SK-N-MC (cell line): ENCODE results near the gene GPR82.
"Not testable (repeated sequence)": the region's sequence is repeated elsewhere in the genome, so short reads cannot be mapped to it uniquely, and the experiment has no call there.

Experiments used
- DNase-seq: peaks from one replicate; pipeline ENCODE4 v3.0.0-alpha.2; 2011; ENCODE audit warnings: low read depth, low spot score
- H3K27ac ChIP-seq: fragments of 200-600 bp; sonication (generic); 2 replicates; pipeline ENCODE4 v1.5.1; 2016; ENCODE audit warnings: mixed run types
- H3K36me3 ChIP-seq: fragments of 200-600 bp; sonication (generic); 2 replicates; pipeline ENCODE4 v1.6.1; 2017; ENCODE audit warnings: antibody characterized with exemption, low read length, mixed read lengths; ENCODE audit not compliant: insufficient read depth
- H3K4me3 ChIP-seq: fragments of 200-600 bp; sonication (generic); 2 replicates; pipeline ENCODE4 v1.5.1; 2016
- H3K9ac ChIP-seq: fragments of 200-600 bp; sonication (generic); 2 replicates; pipeline ENCODE4 v1.8.0; 2017; ENCODE audit warnings: mixed run types, mixed read lengths; ENCODE audit not compliant: insufficient read length
- H3K9me3 ChIP-seq: fragments of 200-600 bp; sonication (generic); 2 replicates; pipeline ENCODE4 v1.6.1; 2017; ENCODE audit warnings: low read depth, mild to moderate bottlenecking, antibody characterized with exemption, low read length, moderate library complexity, mixed read lengths
- EZH2 ChIP-seq: fragments of 200-600 bp; sonication (generic); IDR thresholded peaks from one replicate; pipeline ENCODE4 v1.6.1; 2017; ENCODE audit warnings: antibody characterized with exemption
- FOXP2 ChIP-seq: optimal IDR thresholded peaks from 2 replicates; pipeline ENCODE3; 2011; ENCODE audit warnings: mild to moderate bottlenecking, moderate library complexity; ENCODE audit not compliant: insufficient read depth; ENCODE audit errors: extremely low read length, control extremely low read depth
- POLR2AphosphoS5 ChIP-seq: IDR thresholded peaks from 2 replicates; pipeline ENCODE4 v1.6.1; 2012; ENCODE audit warnings: mild to moderate bottlenecking, low read depth, low read length, borderline replicate concordance

The GPR82 gene

GRCh38 chrX:41716222-41716621 is 7.8 kb upstream of the GPR82 start:
- no peaks in the 10 kb centered on the region for H3K36me3 ChIP-seq
- no peaks in the 10 kb centered on the region for H3K9me3 ChIP-seq
- no peak overlapping the region for H3K4me3 ChIP-seq
- no peak for DNase-seq
- TF ChIP-seq EZH2 (no peak), POLR2AphosphoS5 (no peak), FOXP2 (no peak)
- H3K27ac ChIP-seq = no peak overlapping the region
- no peak overlapping the region for H3K9ac ChIP-seq

GRCh38 chrX:41716767-41717473 is 7.1 kb upstream of the GPR82 start:
- DNase-seq = no peak
- no peak overlapping the region for H3K9ac ChIP-seq
- no peak overlapping the region for H3K27ac ChIP-seq

GRCh38 chrX:41718481-41719235 is 5.3 kb upstream of the GPR82 start:
- no peak for TF ChIP-seq EZH2
- TF ChIP-seq FOXP2 = no peak
- no peak for TF ChIP-seq POLR2AphosphoS5
- no peak for DNase-seq
- no peak overlapping the region for H3K4me3 ChIP-seq
- H3K27ac ChIP-seq = no peak overlapping the region
- H3K9ac ChIP-seq = no peak overlapping the region
- H3K9me3 ChIP-seq = no peaks in the 10 kb centered on the region
- no peaks in the 10 kb centered on the region for H3K36me3 ChIP-seq

More at GRCh38 chrX:41716767-41717473, 7.1 kb upstream of the GPR82 start:
- no peaks in the 10 kb centered on the region for H3K36me3 ChIP-seq
- H3K9me3 ChIP-seq = no peaks in the 10 kb centered on the region
- no peak overlapping the region for H3K4me3 ChIP-seq
- TF ChIP-seq POLR2AphosphoS5 (no peak), FOXP2 (no peak), EZH2 (no peak)

GRCh38 chrX:41719610-41720009 is 4.4 kb upstream of the GPR82 start:
- not testable (repeated sequence) for H3K4me3 ChIP-seq, DNase-seq, H3K9ac ChIP-seq, H3K9me3 ChIP-seq, H3K36me3 ChIP-seq, H3K27ac ChIP-seq

GRCh38 chrX:41720125-41720779 is 3.7 kb upstream of the GPR82 start:
- Histone ChIP-seq H3K9ac (no peak overlapping the region), H3K36me3 (no peaks in the 10 kb centered on the region), H3K27ac (no peak overlapping the region), H3K9me3 (no peaks in the 10 kb centered on the region), H3K4me3 (no peak overlapping the region)
- TF ChIP-seq EZH2 (no peak), POLR2AphosphoS5 (no peak), FOXP2 (no peak)
- no peak for DNase-seq

- Histone ChIP-seq H3K9me3 (no peaks in the 10 kb centered on the region), H3K9ac (no peak overlapping the region), H3K4me3 (no peak overlapping the region), H3K36me3 (no peaks in the 10 kb centered on the region), H3K27ac (no peak overlapping the region)
- no peak for DNase-seq
- no peak for TF ChIP-seq EZH2
- no peak for TF ChIP-seq FOXP2
- no peak for TF ChIP-seq POLR2AphosphoS5
These were observed 2.4 kb upstream of the GPR82 start for GRCh38 chrX:41721590-41721989.

- no peak overlapping the region for H3K9ac ChIP-seq
- TF ChIP-seq EZH2 = no peak
- TF ChIP-seq POLR2AphosphoS5 = no peak
- no peak for TF ChIP-seq FOXP2
These were observed 1.8 kb upstream of the GPR82 start for GRCh38 chrX:41722214-41722613.

GRCh38 chrX:41722816-41723618 is 964 bp upstream of the GPR82 start:
- Histone ChIP-seq H3K36me3 (no peaks in the 10 kb centered on the region), H3K9ac (no peak overlapping the region), H3K9me3 (no peaks in the 10 kb centered on the region), H3K27ac (no peak overlapping the region), H3K4me3 (no peak overlapping the region)
- DNase-seq = no peak
- TF ChIP-seq EZH2 = no peak
- TF ChIP-seq FOXP2 = no peak
- no peak for TF ChIP-seq POLR2AphosphoS5

More at GRCh38 chrX:41722214-41722613, 1.8 kb upstream of the GPR82 start:
- no peak overlapping the region for H3K4me3 ChIP-seq
- no peaks in the 10 kb centered on the region for H3K9me3 ChIP-seq
- H3K36me3 ChIP-seq = no peaks in the 10 kb centered on the region
- DNase-seq = no peak
- no peak overlapping the region for H3K27ac ChIP-seq
